MCF 10A (cell line): ENCODE data around the gene TRERF1. TPM values are rescaled to one million over a fixed set of nuclear protein-coding genes. Genes with fewer than 3 reads are reported as not detected.

Experiments
- BruUV-seq: library from RNA; stranded (reverse); fragments of 400-500 nt; replicated peaks from 2 replicates; lab custom pipeline; 2021; lab: Mats Ljungman, UMichigan
- CTCF ChIA-PET: fragments of 300-600 bp; sonication (Branson Sonifier 250); formaldehyde crosslinking; extraction: SDS; loops from one replicate; lab custom pipeline; 2021; ENCODE audit warnings: antibody characterized with exemption, inconsistent platforms; lab: Yijun Ruan, JAX
- POLR2A ChIA-PET: fragments of 300-600, 350-650 bp; sonication (Branson Sonifier 250); formaldehyde crosslinking; extraction: SDS; loops from one replicate; lab custom pipeline; 2020; ENCODE audit warnings: antibody characterized with exemption, inconsistent platforms; lab: Yijun Ruan, JAX
- DNase-seq: peaks from one replicate; pipeline ENCODE4 v3.0.0-alpha.2; 2018; ENCODE audit not compliant: unreplicated experiment
- H3K27ac Mint-ChIP-seq: one replicate; pipeline ENCODE4 v1.8.0; 2022; ENCODE audit warnings: mild to moderate bottlenecking, low read depth, mixed read lengths; ENCODE audit not compliant: unreplicated experiment
- H3K27me3 Mint-ChIP-seq: one replicate; pipeline ENCODE4 v1.8.0; 2022; ENCODE audit warnings: mixed read lengths; ENCODE audit not compliant: insufficient read depth, unreplicated experiment
- H3K36me3 Mint-ChIP-seq: one replicate; pipeline ENCODE4 v1.8.0; 2022; ENCODE audit warnings: mild to moderate bottlenecking, moderate library complexity, mixed read lengths; ENCODE audit not compliant: insufficient read depth, unreplicated experiment
- H3K4me1 Mint-ChIP-seq: one replicate; pipeline ENCODE4 v1.8.0; 2022; ENCODE audit warnings: mixed read lengths; ENCODE audit not compliant: insufficient read depth, unreplicated experiment
- H3K4me3 Mint-ChIP-seq: one replicate; pipeline ENCODE4 v1.8.0; 2022; ENCODE audit warnings: mild to moderate bottlenecking, moderate library complexity, mixed read lengths; ENCODE audit not compliant: unreplicated experiment
- H3K9me3 Mint-ChIP-seq: one replicate; pipeline ENCODE4 v1.8.0; 2022; ENCODE audit warnings: mixed read lengths; ENCODE audit not compliant: unreplicated experiment
- intact Hi-C: fragments of 100-400 bp; cut with micrococcal nuclease; formaldehyde crosslinking; loops from 2 replicates; pipeline ENCODE4 v1.14.1; 2022
- total RNA-seq: library from RNA; stranded (reverse); gene quantifications from 2 replicates; pipeline ENCODE4 v1.2.3, GENCODE V29; 2022
- TF ChIP-seq, protein P1 (sequence below): fragments of 200-600 bp; IDR thresholded peaks from one replicate; pipeline ENCODE4 v1.8.0; 2022; ENCODE audit warnings: antibody characterized with exemption, mild to moderate bottlenecking; ENCODE audit not compliant: unreplicated experiment

Gene TRERF1
- total RNA-seq, 1 experiment from 2014 or later = 9.4 TPM

DNA sequence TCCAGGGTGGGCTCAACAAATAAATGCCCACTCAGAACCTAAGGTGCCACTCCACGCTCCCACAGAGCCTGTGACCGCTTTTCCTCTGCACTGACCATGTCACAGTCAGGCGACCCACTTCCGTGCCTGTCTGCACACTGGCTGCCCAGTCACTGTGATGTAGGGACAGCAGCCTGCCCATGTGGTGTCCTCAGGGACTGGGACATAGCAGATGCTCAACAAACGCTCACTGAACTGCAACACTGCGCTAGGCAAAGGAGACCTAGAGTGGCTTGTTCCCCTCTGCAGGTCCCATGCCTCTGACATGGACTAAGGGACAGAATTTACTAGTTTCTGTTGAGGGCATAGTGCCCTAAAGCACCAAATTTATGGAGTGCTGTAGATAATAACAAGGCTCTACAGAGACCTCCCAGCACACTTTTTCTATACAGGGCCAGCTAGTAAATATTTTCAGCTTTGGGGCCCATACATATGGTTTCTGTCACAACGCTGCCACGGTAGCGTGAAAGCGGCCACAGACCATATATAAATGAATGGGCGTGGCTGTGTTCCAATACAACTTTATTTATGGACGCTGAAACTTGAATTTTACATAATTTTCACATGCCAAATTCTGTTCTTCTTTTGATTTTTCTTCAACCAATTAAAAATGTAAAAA lies 176.2 kb downstream of the TRERF1 start:
- TF ChIP-seq, protein P1, sequence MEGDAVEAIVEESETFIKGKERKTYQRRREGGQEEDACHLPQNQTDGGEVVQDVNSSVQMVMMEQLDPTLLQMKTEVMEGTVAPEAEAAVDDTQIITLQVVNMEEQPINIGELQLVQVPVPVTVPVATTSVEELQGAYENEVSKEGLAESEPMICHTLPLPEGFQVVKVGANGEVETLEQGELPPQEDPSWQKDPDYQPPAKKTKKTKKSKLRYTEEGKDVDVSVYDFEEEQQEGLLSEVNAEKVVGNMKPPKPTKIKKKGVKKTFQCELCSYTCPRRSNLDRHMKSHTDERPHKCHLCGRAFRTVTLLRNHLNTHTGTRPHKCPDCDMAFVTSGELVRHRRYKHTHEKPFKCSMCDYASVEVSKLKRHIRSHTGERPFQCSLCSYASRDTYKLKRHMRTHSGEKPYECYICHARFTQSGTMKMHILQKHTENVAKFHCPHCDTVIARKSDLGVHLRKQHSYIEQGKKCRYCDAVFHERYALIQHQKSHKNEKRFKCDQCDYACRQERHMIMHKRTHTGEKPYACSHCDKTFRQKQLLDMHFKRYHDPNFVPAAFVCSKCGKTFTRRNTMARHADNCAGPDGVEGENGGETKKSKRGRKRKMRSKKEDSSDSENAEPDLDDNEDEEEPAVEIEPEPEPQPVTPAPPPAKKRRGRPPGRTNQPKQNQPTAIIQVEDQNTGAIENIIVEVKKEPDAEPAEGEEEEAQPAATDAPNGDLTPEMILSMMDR = no peak
- ChIA-PET POLR2A (no interaction called here), CTCF (no interaction called here)
- no peak for DNase-seq
- H3K27me3 Mint-ChIP-seq = no peaks in the 10 kb centered on the region
- peaks cover 29% of the 10 kb centered on the region for H3K36me3 Mint-ChIP-seq
- no peak overlapping the region for H3K4me3 Mint-ChIP-seq
- no peaks in the 10 kb centered on the region for H3K9me3 Mint-ChIP-seq
- H3K4me1 Mint-ChIP-seq = peaks cover 21% of the 10 kb centered on the region
- no peak overlapping the region for H3K27ac Mint-ChIP-seq
- intact Hi-C loops = loop anchor here (5.0 kb wide), 1 partner anchor 177 kb away; the partner anchor contains the start of gene TRERF1
- no TSS peak for BruUV-seq

DNA sequence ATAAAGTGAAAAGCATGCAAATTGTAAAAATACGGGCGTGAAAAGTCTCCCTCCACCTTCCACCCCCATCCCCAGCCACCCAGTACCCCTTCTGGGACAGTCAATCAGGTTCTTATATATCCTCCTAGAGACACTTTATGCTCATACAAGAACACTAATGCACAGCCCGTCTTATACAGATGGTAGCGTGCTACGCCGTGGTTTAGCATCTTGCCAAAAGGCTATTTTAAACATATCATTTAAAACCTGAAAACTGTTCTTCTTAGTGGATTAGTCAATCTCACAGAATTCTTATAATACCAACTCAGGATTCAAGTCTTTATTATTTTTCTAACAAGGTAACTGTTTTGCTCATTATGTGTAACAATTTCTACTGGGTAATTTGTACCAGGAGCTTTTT lies 176.8 kb downstream of the TRERF1 start:
- no peaks in the 10 kb centered on the region for H3K9me3 Mint-ChIP-seq
- TF ChIP-seq, protein P1 = no peak
- no peak overlapping the region for H3K4me3 Mint-ChIP-seq
- peaks cover 16% of the 10 kb centered on the region for H3K4me1 Mint-ChIP-seq
- BruUV-seq = no TSS peak
- peaks cover 34% of the 10 kb centered on the region for H3K36me3 Mint-ChIP-seq
- H3K27ac Mint-ChIP-seq = no peak overlapping the region
- intact Hi-C loops = loop anchor here (5.0 kb wide), 1 partner anchor 177 kb away; the partner anchor contains the start of gene TRERF1
- no peaks in the 10 kb centered on the region for H3K27me3 Mint-ChIP-seq
- DNase-seq = no peak
- ChIA-PET POLR2A (no interaction called here), CTCF (no interaction called here)

DNA sequence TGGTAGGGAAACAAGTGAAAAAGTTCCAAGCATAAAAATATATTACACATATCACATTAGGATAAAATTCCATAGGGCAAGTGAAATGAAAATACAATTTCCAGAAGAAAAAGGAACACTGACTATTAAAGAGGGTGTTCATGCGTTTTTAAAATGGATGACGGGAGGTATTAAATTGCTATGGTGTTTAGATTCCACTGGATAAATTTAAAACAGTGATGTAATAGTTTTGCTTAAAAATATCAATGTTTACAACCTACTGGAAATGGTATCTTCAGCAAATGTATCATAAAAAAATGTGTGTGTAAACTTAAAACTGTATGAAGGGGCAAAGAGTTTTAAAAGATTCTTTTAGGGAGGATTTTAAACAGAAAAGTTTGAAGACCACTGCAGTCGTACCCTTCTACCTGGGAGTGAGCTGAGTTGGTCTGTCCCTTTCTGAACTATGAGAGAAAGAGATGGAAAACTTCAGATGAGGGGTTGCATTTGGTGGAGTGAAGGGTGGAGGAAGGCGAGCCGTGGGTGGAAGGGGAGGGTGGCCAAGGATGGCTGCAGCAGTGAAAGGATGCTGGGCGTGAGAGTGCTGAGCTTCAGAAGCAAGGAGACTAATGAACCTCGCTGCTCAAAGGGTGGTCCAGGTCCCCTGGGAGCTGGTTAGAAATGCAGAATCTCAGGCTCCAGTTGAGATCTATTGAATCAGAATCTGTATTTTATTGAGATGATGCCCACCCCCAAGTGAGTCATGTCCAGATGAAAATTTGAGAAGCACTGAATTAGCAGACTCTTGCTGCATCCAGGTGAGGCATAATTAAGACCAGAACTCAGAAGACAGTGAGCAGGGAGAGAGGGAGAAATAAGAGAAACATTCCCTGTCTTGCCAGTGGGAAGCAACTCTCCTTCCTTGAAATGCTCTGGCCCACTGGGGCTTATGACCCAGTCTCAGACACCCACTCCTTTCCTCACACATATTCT lies 179.6 kb downstream of the TRERF1 start:
- Mint-ChIP-seq H3K36me3 (peaks cover 54% of the 10 kb centered on the region), H3K27me3 (no peaks in the 10 kb centered on the region), H3K9me3 (no peaks in the 10 kb centered on the region), H3K4me3 (no peak overlapping the region), H3K4me1 (no peaks in the 10 kb centered on the region), H3K27ac (no peak overlapping the region)
- ChIA-PET POLR2A (no interaction called here), CTCF (no interaction called here)
- no TSS peak for BruUV-seq
- TF ChIP-seq, protein P1 = no peak
- intact Hi-C loops = no loop called here
- no peak for DNase-seq

DNA sequence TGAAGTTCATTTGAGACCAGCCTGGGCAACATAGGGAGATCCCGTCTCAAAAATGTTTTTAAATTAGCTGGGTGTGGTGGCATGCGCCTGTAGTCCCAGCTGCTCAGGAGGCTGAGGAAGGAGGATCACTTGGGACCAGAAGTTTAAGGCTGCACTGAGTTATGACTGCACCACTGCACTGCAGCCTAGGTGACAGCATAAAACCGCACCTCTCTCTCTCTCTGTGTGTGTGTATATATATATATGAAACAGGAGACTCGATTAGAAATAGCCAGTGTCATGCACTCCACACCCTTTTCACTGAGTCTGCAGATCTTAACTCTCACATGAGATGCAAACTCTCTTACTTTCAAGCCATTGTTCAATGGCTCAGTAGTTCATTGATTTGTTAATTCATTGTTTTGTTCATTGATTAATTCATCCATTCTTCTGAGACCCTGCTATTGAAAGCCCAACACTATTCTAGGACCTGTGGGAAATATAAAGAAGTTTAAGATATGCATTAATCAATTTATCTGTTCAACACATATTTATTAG lies 181.7 kb downstream of the TRERF1 start:
- TF ChIP-seq, protein P1 = no peak
- H3K36me3 Mint-ChIP-seq = peaks cover 56% of the 10 kb centered on the region
- POLR2A ChIA-PET = interaction anchor here (0.7 to 1.8 kb wide), 2 partner anchors 11 to 1083 kb away, joined by 3 to 6 read pairs; no protein-coding TSS in a partner anchor
- intact Hi-C loops = no loop called here
- BruUV-seq = no TSS peak
- no peak overlapping the region for H3K4me3 Mint-ChIP-seq
- H3K4me1 Mint-ChIP-seq = no peaks in the 10 kb centered on the region
- H3K9me3 Mint-ChIP-seq = no peaks in the 10 kb centered on the region
- no peak overlapping the region for H3K27ac Mint-ChIP-seq
- no peaks in the 10 kb centered on the region for H3K27me3 Mint-ChIP-seq
- no peak for DNase-seq
- CTCF ChIA-PET = interaction anchor here (0.6 to 1.0 kb wide), 2 partner anchors 131 to 277 kb away, joined by 3 to 4 read pairs; no protein-coding TSS in a partner anchor
